Measurements from ENCODE around the gene SMYD4. TPM values are rescaled to one million over a fixed set of nuclear protein-coding genes. Genes with fewer than 3 reads are reported as not detected.
"Not testable (repeated sequence)": the region's sequence is repeated elsewhere in the genome, so short reads cannot be mapped to it uniquely, and the experiment has no call there.

SMYD4 gene
- total RNA-seq, 1 donor: 10.1 TPM

DNA sequence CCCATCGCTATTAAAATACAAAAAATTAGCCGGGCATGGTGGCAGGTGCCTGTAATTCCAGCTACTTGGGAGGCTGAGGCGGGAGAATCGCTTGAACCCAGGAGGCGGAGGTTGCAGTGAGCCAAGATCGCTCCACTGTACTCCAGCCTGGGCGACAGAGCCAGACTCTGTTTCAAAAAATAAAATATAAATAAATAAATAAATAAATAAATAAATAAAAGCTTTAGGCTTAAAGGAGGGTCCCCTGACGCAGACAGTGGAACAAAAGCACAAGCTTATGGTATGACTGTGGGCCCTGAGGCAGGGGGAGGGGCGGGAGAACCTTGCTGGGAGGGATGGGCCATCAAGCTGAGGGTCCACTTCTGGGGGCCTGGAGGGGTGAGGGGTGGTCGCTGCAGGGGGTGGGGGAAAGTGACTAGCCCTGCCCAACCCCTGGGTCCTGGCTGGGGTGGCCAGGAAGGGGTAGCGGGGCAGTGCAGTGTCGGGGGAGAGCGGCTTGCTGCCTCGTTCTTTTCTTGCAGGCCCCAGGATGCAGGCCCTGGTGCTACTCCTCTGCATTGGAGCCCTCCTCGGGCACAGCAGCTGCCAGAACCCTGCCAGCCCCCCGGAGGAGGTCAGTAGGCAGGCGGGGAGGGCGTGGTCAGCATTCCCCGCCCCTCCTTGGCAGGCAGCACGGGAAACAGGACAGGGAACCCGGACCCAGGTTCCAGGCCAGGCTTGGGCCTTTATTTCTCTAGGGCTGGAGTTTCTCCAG, 63.1 kb downstream of the SMYD4 start:
- no peaks in the 10 kb centered on the region for H3K79me2 ChIP-seq (ENCODE audit: insufficient read depth, low read length)
- H3K27me3 ChIP-seq (ENCODE audit: insufficient read depth, low read length): no peaks in the 10 kb centered on the region
- no peaks in the 10 kb centered on the region for H3K36me3 ChIP-seq (ENCODE audit: insufficient read depth, low read length)
- H3K27ac ChIP-seq (ENCODE audit: low read depth, low read length): no peak overlapping the region
- no peaks in the 10 kb centered on the region for H4K20me1 ChIP-seq (ENCODE audit: insufficient read depth, low read length)
- H2AFZ ChIP-seq (ENCODE audit: low read length): no peak overlapping the region
- TF ChIP-seq, protein P1, sequence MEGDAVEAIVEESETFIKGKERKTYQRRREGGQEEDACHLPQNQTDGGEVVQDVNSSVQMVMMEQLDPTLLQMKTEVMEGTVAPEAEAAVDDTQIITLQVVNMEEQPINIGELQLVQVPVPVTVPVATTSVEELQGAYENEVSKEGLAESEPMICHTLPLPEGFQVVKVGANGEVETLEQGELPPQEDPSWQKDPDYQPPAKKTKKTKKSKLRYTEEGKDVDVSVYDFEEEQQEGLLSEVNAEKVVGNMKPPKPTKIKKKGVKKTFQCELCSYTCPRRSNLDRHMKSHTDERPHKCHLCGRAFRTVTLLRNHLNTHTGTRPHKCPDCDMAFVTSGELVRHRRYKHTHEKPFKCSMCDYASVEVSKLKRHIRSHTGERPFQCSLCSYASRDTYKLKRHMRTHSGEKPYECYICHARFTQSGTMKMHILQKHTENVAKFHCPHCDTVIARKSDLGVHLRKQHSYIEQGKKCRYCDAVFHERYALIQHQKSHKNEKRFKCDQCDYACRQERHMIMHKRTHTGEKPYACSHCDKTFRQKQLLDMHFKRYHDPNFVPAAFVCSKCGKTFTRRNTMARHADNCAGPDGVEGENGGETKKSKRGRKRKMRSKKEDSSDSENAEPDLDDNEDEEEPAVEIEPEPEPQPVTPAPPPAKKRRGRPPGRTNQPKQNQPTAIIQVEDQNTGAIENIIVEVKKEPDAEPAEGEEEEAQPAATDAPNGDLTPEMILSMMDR (IDR thresholded peaks at IDR 0.05; ENCODE audit: extremely low read depth, low read depth, low read length): no peak
- no peak overlapping the region for H3K4me2 ChIP-seq (ENCODE audit: insufficient read depth, low read length)
- H3K4me1 ChIP-seq (ENCODE audit: insufficient read depth, low read length): peaks cover 29% of the 10 kb centered on the region
- DNase-seq (ENCODE audit: insufficient read length, low spot score, missing footprints): peak; percentile 63
- H3K4me3 ChIP-seq (ENCODE audit: insufficient read depth, low read length): no peak overlapping the region
- H3K9me3 ChIP-seq (ENCODE audit: low read depth, low read length): no peaks in the 10 kb centered on the region

DNA sequence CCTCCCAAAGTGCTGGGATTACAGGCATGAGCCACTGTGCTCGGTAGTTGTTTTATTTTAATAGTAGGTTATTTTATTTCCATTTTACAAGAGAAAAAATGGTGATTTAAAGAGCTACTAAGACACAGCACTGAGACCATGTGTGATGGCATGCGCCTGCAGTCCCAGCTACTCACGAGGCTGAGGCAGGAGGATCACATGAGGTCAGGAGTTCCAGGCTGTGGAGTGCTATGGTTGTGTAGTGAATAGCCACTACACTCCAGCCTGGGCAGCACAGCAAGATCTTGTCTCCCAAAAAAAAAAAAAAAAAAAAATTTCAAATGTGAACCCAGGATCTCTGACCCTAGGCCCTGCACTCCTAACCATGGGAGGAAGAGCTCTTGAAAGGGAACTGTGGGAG, 64.1 kb downstream of the SMYD4 start:
- DNase-seq (ENCODE audit: insufficient read length, low spot score, missing footprints): no peak
- Histone ChIP-seq H3K27me3 (ENCODE audit: insufficient read depth, low read length) (no peaks in the 10 kb centered on the region), H2AFZ (ENCODE audit: low read length) (no peak overlapping the region), H3K79me2 (ENCODE audit: insufficient read depth, low read length) (no peaks in the 10 kb centered on the region), H3K36me3 (ENCODE audit: insufficient read depth, low read length) (no peaks in the 10 kb centered on the region), H3K9me3 (ENCODE audit: low read depth, low read length) (no peaks in the 10 kb centered on the region), H3K4me3 (ENCODE audit: insufficient read depth, low read length) (no peak overlapping the region), H3K4me2 (ENCODE audit: insufficient read depth, low read length) (no peak overlapping the region), H3K4me1 (ENCODE audit: insufficient read depth, low read length) (peaks cover 29% of the 10 kb centered on the region), H4K20me1 (ENCODE audit: insufficient read depth, low read length) (no peaks in the 10 kb centered on the region), H3K27ac (ENCODE audit: low read depth, low read length) (no peak overlapping the region)
- TF ChIP-seq, protein P1 (IDR thresholded peaks at IDR 0.05; ENCODE audit: extremely low read depth, low read depth, low read length): no peak

DNA sequence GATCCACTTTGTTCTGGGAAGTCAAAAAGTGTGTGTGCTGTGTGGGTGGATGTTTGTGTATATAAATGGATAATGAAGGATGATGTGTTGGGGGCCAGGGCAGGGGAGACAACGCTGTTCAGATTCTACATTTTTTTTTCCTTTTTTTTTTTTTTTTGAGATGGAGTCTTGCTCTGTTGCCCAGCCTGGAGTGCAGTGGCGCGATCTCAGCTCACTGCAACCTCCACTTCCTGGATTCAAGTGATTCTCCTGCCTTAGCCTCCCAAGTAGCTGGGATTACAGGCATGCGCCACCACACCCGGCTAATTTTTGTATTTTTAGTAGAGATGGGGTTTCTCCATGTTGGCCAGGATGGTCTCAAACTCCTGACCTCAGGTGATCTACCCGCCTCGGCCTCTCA, 65.0 kb downstream of the SMYD4 start:
- not testable (repeated sequence) for H3K9me3 ChIP-seq (ENCODE audit: low read depth, low read length); DNase-seq (ENCODE audit: insufficient read length, low spot score, missing footprints); H4K20me1 ChIP-seq (ENCODE audit: insufficient read depth, low read length); H3K4me3 ChIP-seq (ENCODE audit: insufficient read depth, low read length); H2AFZ ChIP-seq (ENCODE audit: low read length); H3K4me2 ChIP-seq (ENCODE audit: insufficient read depth, low read length); H3K36me3 ChIP-seq (ENCODE audit: insufficient read depth, low read length); H3K79me2 ChIP-seq (ENCODE audit: insufficient read depth, low read length); H3K27me3 ChIP-seq (ENCODE audit: insufficient read depth, low read length)
- H3K4me1 ChIP-seq (ENCODE audit: insufficient read depth, low read length): peaks cover 29% of the 10 kb centered on the region
- peak overlapping the region; percentile 78 for H3K27ac ChIP-seq (ENCODE audit: low read depth, low read length)

DNA sequence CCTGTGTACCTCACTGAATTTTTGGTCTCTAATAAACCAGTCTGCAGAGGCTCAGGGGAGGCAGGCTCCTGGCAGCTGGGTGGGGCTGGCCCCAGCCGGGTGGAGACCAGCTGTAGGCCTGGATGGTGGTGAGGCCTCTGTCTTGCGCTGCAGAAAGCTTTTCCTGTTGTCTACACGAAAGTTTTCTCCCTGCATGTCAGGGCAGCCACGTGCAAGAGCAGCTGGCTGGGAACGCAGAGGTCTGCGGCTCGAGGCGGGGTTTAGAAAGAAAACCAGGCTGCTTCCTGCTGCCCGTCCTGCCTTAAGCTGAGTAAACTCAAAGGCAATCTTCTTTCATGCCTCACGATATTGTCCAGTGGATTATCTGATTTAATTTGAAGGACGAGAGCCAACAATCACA, 65.4 kb downstream of the SMYD4 start:
- Histone ChIP-seq H3K27ac (ENCODE audit: low read depth, low read length) (peak overlapping the region; percentile 78), H4K20me1 (ENCODE audit: insufficient read depth, low read length) (no peaks in the 10 kb centered on the region), H3K79me2 (ENCODE audit: insufficient read depth, low read length) (no peaks in the 10 kb centered on the region), H3K4me3 (ENCODE audit: insufficient read depth, low read length) (peak overlapping the region; percentile 7), H3K4me2 (ENCODE audit: insufficient read depth, low read length) (peak overlapping the region; percentile 89), H3K36me3 (ENCODE audit: insufficient read depth, low read length) (no peaks in the 10 kb centered on the region), H3K27me3 (ENCODE audit: insufficient read depth, low read length) (no peaks in the 10 kb centered on the region), H2AFZ (ENCODE audit: low read length) (peak overlapping the region; percentile 67), H3K9me3 (ENCODE audit: low read depth, low read length) (no peaks in the 10 kb centered on the region), H3K4me1 (ENCODE audit: insufficient read depth, low read length) (peaks cover 29% of the 10 kb centered on the region)
- TF ChIP-seq, protein P1 (IDR thresholded peaks at IDR 0.05; ENCODE audit: extremely low read depth, low read depth, low read length): no peak
- peak; percentile 94 for DNase-seq (ENCODE audit: insufficient read length, low spot score, missing footprints)

All from osteoblast (primary cell).